ENCODE results near the gene ULK4.

Gene ULK4

DNA sequence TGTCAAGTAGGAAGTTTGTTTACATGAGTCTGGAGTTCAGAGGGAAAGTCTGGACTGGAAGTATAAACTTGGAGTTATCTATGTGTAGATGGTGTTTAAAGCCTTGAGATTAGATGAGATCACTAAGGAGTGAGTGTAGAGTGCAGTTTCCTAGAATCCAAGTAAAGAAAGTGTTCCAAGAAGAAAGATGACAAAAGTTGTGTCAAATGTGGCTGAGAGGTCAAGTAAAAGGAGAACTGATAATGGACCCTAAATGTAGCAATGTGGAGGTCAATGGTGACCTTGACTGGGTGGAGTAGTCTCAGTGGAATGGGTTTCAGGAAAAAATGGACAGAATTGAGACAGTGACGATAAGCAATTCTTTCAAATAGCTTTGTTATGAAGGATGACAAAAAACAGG is 39.9 kb upstream of the ULK4 start:
- TF ChIP-seq, protein P1, sequence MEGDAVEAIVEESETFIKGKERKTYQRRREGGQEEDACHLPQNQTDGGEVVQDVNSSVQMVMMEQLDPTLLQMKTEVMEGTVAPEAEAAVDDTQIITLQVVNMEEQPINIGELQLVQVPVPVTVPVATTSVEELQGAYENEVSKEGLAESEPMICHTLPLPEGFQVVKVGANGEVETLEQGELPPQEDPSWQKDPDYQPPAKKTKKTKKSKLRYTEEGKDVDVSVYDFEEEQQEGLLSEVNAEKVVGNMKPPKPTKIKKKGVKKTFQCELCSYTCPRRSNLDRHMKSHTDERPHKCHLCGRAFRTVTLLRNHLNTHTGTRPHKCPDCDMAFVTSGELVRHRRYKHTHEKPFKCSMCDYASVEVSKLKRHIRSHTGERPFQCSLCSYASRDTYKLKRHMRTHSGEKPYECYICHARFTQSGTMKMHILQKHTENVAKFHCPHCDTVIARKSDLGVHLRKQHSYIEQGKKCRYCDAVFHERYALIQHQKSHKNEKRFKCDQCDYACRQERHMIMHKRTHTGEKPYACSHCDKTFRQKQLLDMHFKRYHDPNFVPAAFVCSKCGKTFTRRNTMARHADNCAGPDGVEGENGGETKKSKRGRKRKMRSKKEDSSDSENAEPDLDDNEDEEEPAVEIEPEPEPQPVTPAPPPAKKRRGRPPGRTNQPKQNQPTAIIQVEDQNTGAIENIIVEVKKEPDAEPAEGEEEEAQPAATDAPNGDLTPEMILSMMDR (IDR thresholded peaks at IDR 0.05; ENCODE audit: low read length, missing control alignments) = no peak
- no peak for DNase-seq (ENCODE audit: low read depth)
- no peak overlapping the region for H3K4me3 ChIP-seq (replicated peaks; ENCODE audit: low read depth, low read length)

DNA sequence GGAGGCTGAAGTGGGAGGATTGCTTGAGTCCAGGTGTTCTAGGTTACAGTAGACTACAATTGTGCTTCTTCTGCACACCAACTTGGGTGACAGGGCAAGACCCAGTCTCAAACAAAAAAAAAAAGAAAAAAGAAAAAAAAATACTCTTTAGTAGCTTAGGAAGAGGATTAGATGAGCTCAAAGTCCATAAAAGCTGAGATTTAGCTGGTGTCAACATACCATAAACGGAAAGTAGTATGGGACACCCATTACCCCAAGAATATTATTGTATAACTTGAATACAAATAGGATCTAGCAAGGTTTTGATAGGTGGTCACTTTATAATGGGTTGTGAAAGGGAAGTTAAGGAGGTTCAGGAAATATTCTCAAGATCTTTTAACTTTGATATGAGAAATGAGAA is 38.0 kb upstream of the ULK4 start:
- no peak overlapping the region for H3K4me3 ChIP-seq (replicated peaks; ENCODE audit: low read depth, low read length)
- no peak for DNase-seq (ENCODE audit: low read depth)
- TF ChIP-seq, protein P1 (IDR thresholded peaks at IDR 0.05; ENCODE audit: low read length, missing control alignments) = no peak

DNA sequence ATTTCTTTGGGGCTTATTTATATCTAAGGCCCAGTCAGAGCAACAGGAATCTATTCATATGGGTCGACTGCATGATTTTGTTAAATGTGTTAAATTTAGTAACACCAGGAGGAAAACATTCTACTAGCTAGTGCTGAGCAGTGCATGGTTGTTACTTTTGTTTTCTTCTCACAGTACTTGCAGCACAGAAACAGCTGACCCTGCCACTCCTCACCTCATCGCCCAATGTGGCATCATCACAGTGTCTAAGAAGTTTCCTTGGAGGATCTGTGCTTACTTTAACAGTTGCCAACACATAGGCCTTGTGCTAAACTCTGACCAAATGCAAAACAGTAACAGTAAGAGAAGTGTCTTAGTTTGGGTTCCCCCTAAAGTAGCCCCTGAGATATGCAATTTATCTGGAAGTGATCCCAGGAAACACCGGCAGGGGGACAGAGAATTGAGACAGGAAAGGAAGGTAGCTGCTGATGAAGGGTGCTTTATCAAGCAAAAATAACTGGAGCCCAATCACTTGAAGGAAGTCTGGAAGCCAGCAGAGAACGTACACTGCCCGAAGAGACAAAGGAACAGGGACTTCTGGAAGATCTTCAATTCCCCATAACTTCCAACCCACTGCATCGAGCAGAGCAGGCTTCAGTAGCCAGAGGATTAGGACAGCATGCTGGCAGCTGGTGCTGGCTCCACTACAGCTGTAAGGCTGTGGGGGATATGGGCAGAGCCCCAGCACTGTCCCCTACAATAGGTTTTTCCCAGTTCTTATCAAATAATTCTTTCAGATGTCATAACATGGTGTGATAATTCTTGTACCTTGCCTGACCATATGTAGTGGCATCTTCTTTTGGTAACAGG is 36.0 kb upstream of the ULK4 start:
- peak; percentile 49 for DNase-seq (ENCODE audit: low read depth)
- TF ChIP-seq, protein P1 (IDR thresholded peaks at IDR 0.05; ENCODE audit: low read length, missing control alignments) = peak; percentile 59

DNA sequence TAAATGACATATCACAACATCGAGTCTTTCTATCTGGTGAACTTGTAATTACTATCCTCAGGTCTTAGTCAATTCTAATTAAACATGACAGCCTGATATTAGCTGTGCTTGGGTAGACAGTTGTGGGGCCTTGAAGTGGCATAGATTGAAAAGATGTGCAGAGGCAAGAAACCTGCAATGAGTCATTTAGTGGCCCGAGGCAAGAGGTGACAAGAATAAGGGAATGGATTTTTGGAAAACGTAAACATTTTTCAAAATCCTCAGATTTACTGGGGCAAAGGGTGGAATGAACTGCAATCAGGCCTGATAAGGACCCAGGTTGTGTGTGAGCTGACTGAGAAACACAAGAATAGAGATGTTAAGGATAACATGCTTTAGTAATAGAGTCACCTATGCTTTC is 29.5 kb upstream of the ULK4 start:
- TF ChIP-seq, protein P1 (IDR thresholded peaks at IDR 0.05; ENCODE audit: low read length, missing control alignments) = no peak
- no peak overlapping the region for H3K4me3 ChIP-seq (replicated peaks; ENCODE audit: low read depth, low read length)
- DNase-seq (ENCODE audit: low read depth) = no peak

More for the DNA sequence above, 36.0 kb upstream of the ULK4 start:
- H3K4me3 ChIP-seq (replicated peaks; ENCODE audit: low read depth, low read length) = no peak overlapping the region

DNA sequence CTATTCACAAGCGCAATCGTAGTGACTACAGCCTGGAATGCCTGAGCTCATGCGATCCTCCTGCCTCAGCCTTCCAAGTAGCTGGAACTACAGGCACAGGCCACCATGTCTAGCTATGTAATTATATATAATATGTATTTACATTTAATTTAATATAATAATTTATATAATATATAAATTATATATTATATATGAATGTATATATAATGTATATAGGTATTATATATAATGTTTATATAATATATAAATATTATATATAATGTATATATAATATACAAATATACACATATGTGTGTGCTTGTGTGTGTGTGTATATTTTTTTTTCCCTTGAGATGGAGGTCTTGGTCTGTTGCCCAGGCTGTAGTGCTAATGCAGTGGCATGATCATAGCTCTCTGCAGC is 27.6 kb upstream of the ULK4 start:
- DNase-seq (ENCODE audit: low read depth) = no peak
- TF ChIP-seq, protein P1 (IDR thresholded peaks at IDR 0.05; ENCODE audit: low read length, missing control alignments) = no peak
- no peak overlapping the region for H3K4me3 ChIP-seq (replicated peaks; ENCODE audit: low read depth, low read length)

DNA sequence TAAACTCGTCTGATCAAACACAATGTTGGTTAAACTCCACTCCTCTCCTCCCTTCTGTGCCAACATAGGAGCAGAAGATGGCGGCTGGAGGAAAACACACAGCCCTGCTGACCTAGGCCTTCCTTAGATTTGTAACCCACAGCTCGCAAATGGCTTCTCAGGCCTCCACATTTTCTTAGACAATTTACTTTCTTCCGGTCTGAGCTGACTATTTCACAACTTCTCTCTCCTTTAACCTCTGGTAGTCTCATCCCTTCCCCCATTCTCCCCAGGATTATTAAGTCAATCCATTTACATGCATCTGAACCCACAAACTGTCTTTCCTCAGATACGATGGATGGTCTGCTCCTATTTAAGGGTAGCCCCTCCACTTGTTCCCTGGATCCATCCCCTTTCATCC is 25.7 kb upstream of the ULK4 start:
- no peak for DNase-seq (ENCODE audit: low read depth)
- H3K4me3 ChIP-seq (replicated peaks; ENCODE audit: low read depth, low read length) = no peak overlapping the region
- TF ChIP-seq, protein P1 (IDR thresholded peaks at IDR 0.05; ENCODE audit: low read length, missing control alignments) = no peak

DNA sequence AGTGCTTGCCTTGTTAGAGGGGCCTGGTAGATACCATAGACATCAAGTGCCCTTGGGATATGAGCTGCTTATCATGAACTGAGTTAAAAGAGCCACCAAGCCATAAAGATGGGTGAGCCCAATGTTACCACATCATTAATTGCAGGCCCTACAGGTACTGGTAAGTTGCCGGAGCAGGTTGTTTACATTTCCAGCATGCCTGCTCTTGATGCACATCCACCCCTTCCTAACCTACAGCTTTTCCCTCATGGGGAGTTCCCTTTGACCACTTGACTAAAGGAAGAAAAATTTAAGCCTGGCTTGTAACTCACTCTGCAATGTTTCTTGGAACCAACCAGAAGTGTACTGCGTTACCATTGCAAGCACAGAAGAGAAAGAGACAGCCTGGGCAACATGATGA is 24.7 kb upstream of the ULK4 start:
- H3K4me3 ChIP-seq (replicated peaks; ENCODE audit: low read depth, low read length) = no peak overlapping the region
- no peak for DNase-seq (ENCODE audit: low read depth)
- TF ChIP-seq, protein P1 (IDR thresholded peaks at IDR 0.05; ENCODE audit: low read length, missing control alignments) = no peak
